SU-DHL-6 (cell line): Measurements from ENCODE around the gene GPATCH4.

Experiments
- EZH2phosphoT487 ChIP-seq: fragments of 200-600 bp; sonication (generic), shearing (Covaris generic); conservative IDR thresholded peaks from 2 replicates; pipeline ENCODE4 v1.6.1; 2018; ENCODE audit warnings: mild to moderate bottlenecking, antibody characterized with exemption, low read length, moderate library complexity, mixed read lengths
- TF ChIP-seq, protein P1 (sequence below): fragments of 200-600 bp; sonication (generic); IDR thresholded peaks from one replicate; pipeline ENCODE4 v1.5.1; 2017; ENCODE audit warnings: antibody characterized with exemption, mild to moderate bottlenecking, low read length, moderate library complexity; ENCODE audit not compliant: insufficient read depth, poor library complexity, severe bottlenecking

DNA sequence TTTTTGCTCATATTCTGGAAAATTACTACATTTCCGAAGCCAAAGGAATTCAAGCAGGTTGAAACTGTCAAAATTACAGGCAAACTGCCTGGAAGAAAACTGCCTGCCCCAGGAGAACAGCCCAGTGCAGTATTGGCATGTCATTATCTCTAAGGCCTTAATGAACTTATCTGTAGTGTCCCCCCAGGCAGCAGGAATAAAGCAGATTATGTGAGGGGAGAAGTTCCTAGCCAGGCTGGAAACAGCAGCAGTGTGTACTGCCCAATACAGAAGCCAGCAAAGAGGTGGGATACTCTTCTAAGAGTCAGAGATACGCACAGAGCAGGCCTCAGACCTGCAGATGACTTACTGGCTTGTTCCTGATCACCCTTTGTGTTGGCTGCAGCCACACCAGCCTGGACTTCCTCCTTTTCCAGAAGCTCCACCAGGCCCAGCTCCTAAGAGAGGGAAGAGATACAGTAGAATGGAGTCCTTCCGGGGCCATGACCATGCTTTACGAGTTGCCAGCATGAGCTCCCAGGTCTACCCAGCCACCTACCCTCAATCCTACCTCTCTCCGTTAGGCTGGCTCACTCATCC, 40.6 kb downstream of the GPATCH4 start:
- TF ChIP-seq, protein P1, sequence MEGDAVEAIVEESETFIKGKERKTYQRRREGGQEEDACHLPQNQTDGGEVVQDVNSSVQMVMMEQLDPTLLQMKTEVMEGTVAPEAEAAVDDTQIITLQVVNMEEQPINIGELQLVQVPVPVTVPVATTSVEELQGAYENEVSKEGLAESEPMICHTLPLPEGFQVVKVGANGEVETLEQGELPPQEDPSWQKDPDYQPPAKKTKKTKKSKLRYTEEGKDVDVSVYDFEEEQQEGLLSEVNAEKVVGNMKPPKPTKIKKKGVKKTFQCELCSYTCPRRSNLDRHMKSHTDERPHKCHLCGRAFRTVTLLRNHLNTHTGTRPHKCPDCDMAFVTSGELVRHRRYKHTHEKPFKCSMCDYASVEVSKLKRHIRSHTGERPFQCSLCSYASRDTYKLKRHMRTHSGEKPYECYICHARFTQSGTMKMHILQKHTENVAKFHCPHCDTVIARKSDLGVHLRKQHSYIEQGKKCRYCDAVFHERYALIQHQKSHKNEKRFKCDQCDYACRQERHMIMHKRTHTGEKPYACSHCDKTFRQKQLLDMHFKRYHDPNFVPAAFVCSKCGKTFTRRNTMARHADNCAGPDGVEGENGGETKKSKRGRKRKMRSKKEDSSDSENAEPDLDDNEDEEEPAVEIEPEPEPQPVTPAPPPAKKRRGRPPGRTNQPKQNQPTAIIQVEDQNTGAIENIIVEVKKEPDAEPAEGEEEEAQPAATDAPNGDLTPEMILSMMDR: no peak
- TF ChIP-seq EZH2phosphoT487: no peak
